ENCODE results near the gene PLAC1.

The PLAC1 gene

GRCh38 chrX:134670134-134670924 is 12.1 kb upstream of the PLAC1 start:
- DNase-seq (ENCODE audit: low read depth), result no peak

GRCh38 chrX:134669378-134670098 is 11.3 kb upstream of the PLAC1 start:
- DNase-seq (ENCODE audit: low read depth), result no peak

- no peak for DNase-seq (ENCODE audit: low read depth)
Observed at GRCh38 chrX:134664202-134664601, 5.9 kb upstream of the PLAC1 start.

- no peak for DNase-seq (ENCODE audit: low read depth)
Observed at GRCh38 chrX:134661295-134661694, 3.0 kb upstream of the PLAC1 start.

GRCh38 chrX:134660627-134661026 is 2.4 kb upstream of the PLAC1 start:
- DNase-seq (ENCODE audit: low read depth), result no peak

- DNase-seq (ENCODE audit: low read depth), result no peak
Observed at GRCh38 chrX:134659761-134660160, 1.5 kb upstream of the PLAC1 start.

GRCh38 chrX:134658760-134659023 is 421 bp upstream of the PLAC1 start:
- DNase-seq (ENCODE audit: low read depth), result no peak

GRCh38 chrX:134654398-134655012 is 3.8 kb downstream of the PLAC1 start:
- DNase-seq (ENCODE audit: low read depth), result no peak

GRCh38 chrX:134653835-134654234 is 4.4 kb downstream of the PLAC1 start:
- DNase-seq (ENCODE audit: low read depth), result no peak

GRCh38 chrX:134650701-134651100 is 7.6 kb downstream of the PLAC1 start:
- DNase-seq (ENCODE audit: low read depth), result no peak

- no peak for DNase-seq (ENCODE audit: low read depth)
Observed at GRCh38 chrX:134649770-134650169, 8.5 kb downstream of the PLAC1 start.

GRCh38 chrX:134647477-134647877 is 10.8 kb downstream of the PLAC1 start:
- DNase-seq (ENCODE audit: low read depth), result no peak

GRCh38 chrX:134646691-134647090 is 11.6 kb downstream of the PLAC1 start:
- no peak for DNase-seq (ENCODE audit: low read depth)

GRCh38 chrX:134645936-134646543 is 12.2 kb downstream of the PLAC1 start:
- DNase-seq (ENCODE audit: low read depth), result no peak

GRCh38 chrX:134642386-134642785 is 15.9 kb downstream of the PLAC1 start:
- no peak for DNase-seq (ENCODE audit: low read depth)

- no peak for DNase-seq (ENCODE audit: low read depth)
Observed at GRCh38 chrX:134641346-134641745, 16.9 kb downstream of the PLAC1 start.

GRCh38 chrX:134640914-134641313 is 17.4 kb downstream of the PLAC1 start:
- no peak for DNase-seq (ENCODE audit: low read depth)

GRCh38 chrX:134636851-134637250 is 21.4 kb downstream of the PLAC1 start:
- no peak for DNase-seq (ENCODE audit: low read depth)

GRCh38 chrX:134634691-134635090 is 23.6 kb downstream of the PLAC1 start:
- DNase-seq (ENCODE audit: low read depth), result no peak

GRCh38 chrX:134633832-134634231 is 24.4 kb downstream of the PLAC1 start:
- DNase-seq (ENCODE audit: low read depth), result no peak

- no peak for DNase-seq (ENCODE audit: low read depth)
Observed at GRCh38 chrX:134633394-134633793, 24.9 kb downstream of the PLAC1 start.

- no peak for DNase-seq (ENCODE audit: low read depth)
Observed at GRCh38 chrX:134632355-134632754, 25.9 kb downstream of the PLAC1 start.
